ENCODE measurements around the gene CDC42SE2. TPM values are rescaled to one million over a fixed set of nuclear protein-coding genes. Genes with fewer than 3 reads are reported as not detected.

Gene CDC42SE2
- total RNA-seq, 1 experiment from 2014 or later: 32.8 TPM

DNA sequence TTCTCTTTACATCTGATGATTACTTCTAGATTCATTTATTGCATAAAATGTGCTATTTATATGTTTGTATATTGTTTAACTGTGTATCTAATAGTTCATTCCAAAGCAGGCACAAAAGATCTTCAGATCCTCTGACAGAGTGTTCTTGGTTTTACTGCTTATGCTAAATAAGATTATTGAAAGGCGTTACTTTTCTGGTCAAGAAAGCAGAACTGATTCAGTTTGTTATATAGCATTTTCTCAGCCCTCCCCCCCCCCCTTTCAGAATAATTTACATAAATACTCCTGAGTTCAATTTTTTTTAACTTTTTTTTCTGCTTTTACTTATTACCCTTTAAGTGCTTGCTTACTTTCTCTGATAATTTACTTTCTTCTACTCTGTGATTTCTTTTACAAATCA, 15.4 kb downstream of the CDC42SE2 start:
- ChIA-PET POLR2A (ENCODE audit: unreplicated experiment) (no interaction called here), CTCF (no interaction called here)
- Histone ChIP-seq H3K9me2 (ENCODE audit: insufficient read depth) (no peaks in the 10 kb centered on the region), H2AFZ (no peak overlapping the region), H3F3A (ENCODE audit: insufficient read depth, low read depth) (peaks cover 53% of the 10 kb centered on the region; the same call in 1 of the 2 replicates), H3K36me3 (ENCODE audit: low read depth) (peaks cover 4% of the 10 kb centered on the region; the same call in 1 of the 2 replicates), H3K27ac (peak overlapping the region; percentile 87; the same call in 1 of the 2 replicates), H3K9me3 (ENCODE audit: insufficient read depth, low read depth) (no peaks in the 10 kb centered on the region), H3K4me1 (replicated peaks; ENCODE audit: insufficient read depth) (peaks cover 45% of the 10 kb centered on the region), H3K4me2 (0 out of 2 replicates have a peak overlapping the region, but pooled peaks have one; percentile 13), H4K20me1 (ENCODE audit: insufficient read depth) (no peaks in the 10 kb centered on the region), H3K27me3 (ENCODE audit: insufficient read depth, low read depth) (no peaks in the 10 kb centered on the region), H3K79me2 (ENCODE audit: low read depth) (peaks cover 90% of the 10 kb centered on the region), H3K4me3 (no peak overlapping the region)
- DNase-seq: no peak
- no TSS peak for BruUV-seq (replicated peaks)
- no peak for TF ChIP-seq EZH2 (IDR thresholded peaks at IDR 0.05; ENCODE audit: low read depth)
- no peak for TF ChIP-seq CTCF (conservative IDR thresholded peaks at IDR 0.05)
- intact Hi-C loops (cut with micrococcal nuclease; ENCODE audit: unreplicated experiment): no loop called here

DNA sequence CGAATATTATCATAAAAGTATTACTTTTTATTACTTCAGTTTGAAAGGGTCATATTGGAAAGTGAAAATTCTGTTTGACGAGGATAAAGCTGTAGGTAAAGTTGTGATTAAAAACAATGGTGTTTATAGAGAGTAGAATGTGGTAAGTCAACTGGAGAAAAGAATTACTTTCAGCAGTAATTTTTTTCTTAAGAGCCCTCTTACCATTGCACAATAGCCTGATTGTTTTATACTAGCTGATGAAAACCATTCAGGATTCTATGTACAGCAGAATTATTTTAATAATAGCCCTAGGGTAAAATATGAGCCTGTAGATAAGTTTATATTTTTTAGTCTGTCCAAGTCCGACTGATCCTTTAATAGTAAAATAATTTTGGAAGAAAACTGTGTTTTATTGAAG, 16.6 kb downstream of the CDC42SE2 start:
- ChIA-PET CTCF (interaction anchor here (1.3 kb wide), 1 partner anchor 14 kb away, joined by 5 read pairs; no protein-coding TSS in a partner anchor), POLR2A (ENCODE audit: unreplicated experiment) (interaction anchor here (0.6 to 0.7 kb wide), 2 partner anchors 16 to 499 kb away, joined by 4 to 7 read pairs; no protein-coding TSS in a partner anchor)
- Histone ChIP-seq H3K36me3 (ENCODE audit: low read depth) (peaks cover 4% of the 10 kb centered on the region; the same call in 1 of the 2 replicates), H3K79me2 (ENCODE audit: low read depth) (peaks cover 93% of the 10 kb centered on the region), H3K4me3 (no peak overlapping the region; the same call in 1 of the 2 replicates), H3K4me2 (peak overlapping the region; percentile 82), H4K20me1 (ENCODE audit: insufficient read depth) (no peaks in the 10 kb centered on the region), H3K27ac (peak overlapping the region; percentile 87), H3K9me3 (ENCODE audit: insufficient read depth, low read depth) (no peaks in the 10 kb centered on the region), H2AFZ (no peak overlapping the region), H3K27me3 (ENCODE audit: insufficient read depth, low read depth) (no peaks in the 10 kb centered on the region), H3K4me1 (replicated peaks; ENCODE audit: insufficient read depth) (peaks cover 45% of the 10 kb centered on the region), H3F3A (ENCODE audit: insufficient read depth, low read depth) (peaks cover 53% of the 10 kb centered on the region; the same call in 1 of the 2 replicates), H3K9me2 (ENCODE audit: insufficient read depth) (no peaks in the 10 kb centered on the region)
- intact Hi-C loops (cut with micrococcal nuclease; ENCODE audit: unreplicated experiment): loop anchor here (2.0 kb wide), 1 partner anchor 42 kb away; no protein-coding TSS in a partner anchor
- no peak for TF ChIP-seq CTCF (conservative IDR thresholded peaks at IDR 0.05)
- TF ChIP-seq EZH2 (IDR thresholded peaks at IDR 0.05; ENCODE audit: low read depth): no peak
- DNase-seq: no peak
- BruUV-seq (replicated peaks): no TSS peak

DNA sequence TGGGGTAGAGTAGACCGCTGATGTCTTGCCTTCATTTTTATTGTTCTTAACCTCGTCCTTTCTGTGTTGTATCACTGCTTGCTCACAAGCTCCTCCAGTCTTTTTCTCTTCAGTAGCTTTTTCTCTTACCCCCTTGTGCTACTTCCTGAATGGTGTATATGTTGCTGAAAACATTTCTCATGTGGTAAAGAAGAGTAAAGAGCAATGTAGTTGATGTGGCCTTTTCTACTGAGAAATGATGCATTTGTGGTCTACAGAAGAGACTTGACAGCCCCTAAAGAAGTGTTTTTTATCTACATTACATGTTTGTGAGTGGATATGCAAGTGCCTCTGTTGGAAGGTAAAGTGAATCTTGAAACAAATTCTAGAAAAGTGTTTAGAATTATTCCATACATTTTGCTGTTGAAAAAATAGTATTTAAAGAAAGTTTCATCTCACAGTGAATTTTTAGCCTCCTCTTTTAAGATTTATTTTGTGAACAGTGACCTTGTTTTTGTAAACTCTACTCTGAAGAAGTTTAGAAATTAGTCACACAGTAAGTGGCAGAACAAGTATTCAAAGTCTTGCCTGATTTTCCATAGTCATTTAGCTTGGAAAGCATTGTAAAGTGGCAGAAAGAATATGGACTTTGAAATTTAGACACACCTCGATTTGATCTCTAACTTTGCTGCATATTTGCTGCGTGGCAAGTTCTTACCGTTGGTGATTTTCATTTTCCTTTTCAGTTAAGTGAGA, 17.4 kb downstream of the CDC42SE2 start:
- peak in 1 of 2 experiments; percentile 70 for DNase-seq
- Histone ChIP-seq H3K4me3 (peak overlapping the region; percentile 41; the same call in 1 of the 2 replicates), H3K27me3 (ENCODE audit: insufficient read depth, low read depth) (no peaks in the 10 kb centered on the region), H3K4me1 (replicated peaks; ENCODE audit: insufficient read depth) (peaks cover 45% of the 10 kb centered on the region), H3K79me2 (ENCODE audit: low read depth) (peaks cover 94% of the 10 kb centered on the region), H3K4me2 (peak overlapping the region; percentile 82), H3K9me3 (ENCODE audit: insufficient read depth, low read depth) (no peaks in the 10 kb centered on the region), H3K36me3 (ENCODE audit: low read depth) (peaks cover 4% of the 10 kb centered on the region; the same call in 1 of the 2 replicates), H4K20me1 (ENCODE audit: insufficient read depth) (no peaks in the 10 kb centered on the region), H3F3A (ENCODE audit: insufficient read depth, low read depth) (peaks cover 53% of the 10 kb centered on the region; the same call in 1 of the 2 replicates), H3K9me2 (ENCODE audit: insufficient read depth) (no peaks in the 10 kb centered on the region), H2AFZ (no peak overlapping the region; the same call in 1 of the 2 replicates), H3K27ac (peak overlapping the region; percentile 87)
- ChIA-PET CTCF (interaction anchor here (1.3 kb wide), 1 partner anchor 15 kb away, joined by 5 read pairs; no protein-coding TSS in a partner anchor), POLR2A (ENCODE audit: unreplicated experiment) (interaction anchor here (0.6 to 0.7 kb wide), 2 partner anchors 17 to 1884 kb away, joined by 4 to 5 read pairs; no protein-coding TSS in a partner anchor)
- no TSS peak for BruUV-seq (replicated peaks)
- intact Hi-C loops (cut with micrococcal nuclease; ENCODE audit: unreplicated experiment): loop anchor here (2.0 kb wide), 1 partner anchor 42 kb away; no protein-coding TSS in a partner anchor
- TF ChIP-seq CTCF (conservative IDR thresholded peaks at IDR 0.05) (no peak), EZH2 (IDR thresholded peaks at IDR 0.05; ENCODE audit: low read depth) (no peak)

All from PC-9 (cell line).